Epithelial cell of esophagus (primary cell): ENCODE data around the gene UBE2J2.
A peak's percentile ranks its signal among the peaks of the same experiment; 100 is the strongest.

Experiments
- DNase-seq: peaks from one replicate; pipeline ENCODE4 v3.0.0; 2010; ENCODE audit warnings: low read depth
- H3K4me3 ChIP-seq: 2 replicates; pipeline ENCODE4 v1.5.1; 2011; ENCODE audit warnings: mild to moderate bottlenecking, low read length, control low read depth
- CTCF ChIP-seq: IDR thresholded peaks from 2 replicates; pipeline ENCODE4 v1.5.1; 2011; ENCODE audit warnings: low read depth, mild to moderate bottlenecking, low read length, control low read depth, inconsistent platforms; ENCODE audit not compliant: insufficient read depth; ENCODE audit errors: missing control alignments

Gene UBE2J2

GRCh38 chr1:1217621-1218523 lies 55.8 kb downstream of the UBE2J2 start:
- peak; percentile 84 for DNase-seq
- H3K4me3 ChIP-seq, result no peak overlapping the region
- TF ChIP-seq CTCF, result no peak

GRCh38 chr1:1216770-1217620 lies 56.7 kb downstream of the UBE2J2 start:
- no peak overlapping the region for H3K4me3 ChIP-seq
- no peak for TF ChIP-seq CTCF
- no peak for DNase-seq

- no peak for TF ChIP-seq CTCF
- DNase-seq, result no peak
- no peak overlapping the region for H3K4me3 ChIP-seq
Measured at GRCh38 chr1:1215881-1216605, 57.6 kb downstream of the UBE2J2 start.

- no peak overlapping the region for H3K4me3 ChIP-seq
- no peak for TF ChIP-seq CTCF
- DNase-seq, result no peak
Measured at GRCh38 chr1:1215080-1215676, 58.5 kb downstream of the UBE2J2 start.

GRCh38 chr1:1213345-1214265 lies 60.0 kb downstream of the UBE2J2 start, which contains the start of gene TNFRSF4:
Gene TNFRSF4 (minus strand): TSS chr1:1214153. CDS start chr1:1214127, 26 bp downstream.
- DNase-seq, result no peak
- H3K4me3 ChIP-seq, result no peak within 1 kb of the TSS
- TF ChIP-seq CTCF, result no peak
